IPS-NIHi7 (cell line): ENCODE data around the gene SLC44A1.

ENCODE experiments used
- DNase-seq: peaks from one replicate; pipeline ENCODE4 v3.0.0; 2012; ENCODE audit warnings: mixed read lengths; ENCODE audit errors: extremely low spot score

SLC44A1 gene

DNA sequence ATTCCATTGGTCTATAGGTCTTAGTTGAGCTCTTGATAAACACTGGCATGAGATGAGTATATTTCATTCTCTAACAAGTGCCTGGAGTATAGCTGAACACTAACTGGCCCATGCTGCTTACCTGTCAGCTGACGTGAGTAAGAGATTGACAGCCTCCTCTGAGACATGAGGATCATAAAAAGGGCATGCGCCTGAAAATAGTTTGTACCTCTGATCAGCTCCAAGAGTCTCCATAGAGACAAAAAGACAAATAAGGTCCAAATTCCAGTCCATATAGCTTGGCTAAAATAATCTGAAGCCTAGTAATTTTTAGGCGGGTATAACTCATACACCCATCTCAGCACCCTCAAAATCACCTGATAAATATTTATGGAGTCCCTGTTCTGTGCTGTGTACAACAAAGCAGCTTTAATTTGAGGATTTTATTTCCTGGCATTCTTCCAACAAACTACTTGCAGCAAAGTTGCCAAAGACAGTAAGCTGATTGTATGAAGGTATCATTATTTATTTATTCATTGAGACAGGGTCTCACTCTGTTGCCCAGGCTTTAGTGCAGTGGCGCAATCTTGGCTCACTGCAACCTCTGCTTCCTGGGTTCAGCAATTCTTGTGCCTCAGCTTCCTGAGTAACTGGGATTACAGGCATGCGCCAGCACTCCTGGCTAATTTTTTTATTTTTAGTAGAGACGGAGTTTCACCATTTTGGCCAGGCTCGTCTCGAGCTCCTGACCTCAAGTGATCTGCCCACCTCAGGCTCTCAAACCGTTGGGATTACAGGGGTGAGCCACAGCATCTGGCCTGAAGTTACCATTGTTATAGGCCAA, 187.2 kb downstream of the SLC44A1 start:
- no peak for DNase-seq

DNA sequence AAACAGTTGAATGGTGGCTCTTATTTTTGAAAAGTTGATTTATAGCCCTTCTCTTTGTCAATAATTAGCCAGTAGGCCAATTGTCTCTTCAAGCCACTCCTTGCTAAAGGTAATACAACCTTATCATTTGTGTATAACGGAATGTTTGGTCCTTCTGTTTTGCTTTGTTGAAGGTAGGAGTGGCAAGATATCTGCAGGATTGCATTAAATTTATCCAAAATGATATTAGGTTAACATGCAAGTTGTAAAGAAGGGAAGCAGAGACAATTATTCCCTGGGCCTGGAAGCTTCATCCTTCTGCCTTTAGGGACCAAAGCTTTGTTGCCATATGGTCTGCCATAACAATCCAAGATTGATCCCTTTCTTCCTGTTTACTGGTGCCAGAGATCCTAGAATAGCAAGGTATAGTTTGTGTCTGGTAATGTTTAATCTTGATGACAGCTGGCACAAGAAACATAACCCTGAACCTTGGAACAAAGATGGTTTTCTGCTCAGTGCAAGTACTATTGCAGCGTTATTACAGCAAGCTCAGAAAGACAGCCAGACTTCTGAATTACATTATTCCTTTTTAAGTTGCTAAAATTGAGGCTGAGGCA, 187.9 kb downstream of the SLC44A1 start:
- no peak for DNase-seq

DNA sequence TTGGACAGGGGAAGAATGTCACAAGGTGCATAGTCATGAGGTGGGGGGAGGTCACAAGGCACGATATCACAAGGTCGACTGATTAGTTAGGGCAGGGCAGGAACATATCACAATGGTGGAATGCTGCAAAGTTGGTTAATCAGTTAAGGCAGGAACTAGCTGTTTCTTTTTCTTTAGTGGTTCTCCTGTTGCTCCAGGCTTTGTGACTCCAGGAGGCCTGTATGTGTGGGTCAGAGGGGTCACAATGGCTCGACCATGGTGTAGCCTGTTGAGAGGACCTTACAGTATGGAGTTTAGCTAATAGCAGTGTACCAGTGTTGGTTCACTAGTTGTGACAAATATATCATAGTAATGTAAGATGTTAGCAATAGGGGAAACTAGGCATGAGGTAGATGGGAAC, 191.0 kb downstream of the SLC44A1 start:
- no peak for DNase-seq

DNA sequence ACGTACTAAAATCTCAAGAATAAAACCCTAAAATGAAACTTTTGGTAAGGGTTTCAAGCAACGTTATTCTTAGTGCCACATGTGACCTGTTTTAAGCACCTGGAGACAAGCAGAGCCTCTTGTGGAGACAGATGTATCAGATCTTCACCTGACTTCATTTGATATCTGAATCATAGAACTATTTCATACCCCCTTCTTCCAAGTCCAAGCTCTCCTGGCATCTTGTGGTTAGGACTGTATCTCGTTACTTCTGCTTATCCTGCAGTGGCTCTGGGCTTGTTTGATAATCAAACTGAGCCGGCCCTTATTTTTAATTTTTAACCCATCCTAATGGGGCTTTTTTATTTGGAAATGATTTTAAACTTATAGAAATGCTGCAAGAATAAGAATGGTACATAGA, 192.3 kb downstream of the SLC44A1 start:
- no peak for DNase-seq

DNA sequence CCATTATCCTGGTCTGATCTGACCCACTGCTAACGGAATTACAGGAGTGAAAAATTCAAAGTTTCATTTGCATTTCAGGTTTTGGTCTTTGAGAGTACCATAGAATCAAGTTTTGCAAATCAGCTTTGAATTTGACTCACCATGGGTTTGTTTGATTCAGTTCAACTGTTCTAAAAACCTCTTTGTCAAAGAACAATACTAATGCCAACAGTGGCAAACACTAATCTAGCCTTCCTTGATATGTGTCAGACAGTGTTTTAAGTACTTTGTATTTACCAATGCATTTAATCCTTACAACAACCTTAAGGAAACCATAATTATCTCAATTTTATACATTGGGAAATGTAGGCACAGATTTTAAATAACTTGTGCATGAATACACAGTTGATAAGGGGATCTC, 193.3 kb downstream of the SLC44A1 start:
- no peak for DNase-seq

DNA sequence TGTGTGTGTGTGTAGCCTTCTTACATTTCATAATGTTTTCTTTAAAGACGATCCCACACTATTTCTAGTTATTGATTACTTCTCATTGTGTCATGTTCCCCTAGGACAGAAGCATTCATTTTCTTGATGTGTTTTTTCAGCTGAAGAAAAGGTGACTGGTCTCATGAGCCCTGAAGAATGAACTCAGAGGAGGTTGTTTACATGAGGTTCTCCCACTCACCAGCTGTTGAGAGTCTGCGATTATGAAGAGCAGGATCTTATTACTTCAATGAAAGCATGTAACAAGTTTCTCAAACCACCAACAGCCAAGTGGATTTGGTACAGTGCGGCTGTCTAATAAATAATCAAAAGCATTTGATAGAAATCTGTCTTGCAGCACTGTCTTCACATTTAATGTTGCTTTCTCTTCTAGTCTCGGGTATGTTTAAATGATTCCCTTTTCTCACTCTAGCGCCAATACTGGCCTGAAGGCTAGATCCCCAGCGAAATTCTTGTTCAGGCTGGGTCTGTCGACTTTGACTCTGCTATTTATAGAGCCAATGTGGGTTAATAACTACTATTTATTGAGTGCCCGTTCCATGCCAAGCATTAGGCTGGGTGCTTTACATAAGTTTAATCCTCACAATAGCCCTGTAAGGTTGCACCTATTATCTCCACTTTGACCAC, 193.8 kb downstream of the SLC44A1 start:
- DNase-seq, result no peak

DNA sequence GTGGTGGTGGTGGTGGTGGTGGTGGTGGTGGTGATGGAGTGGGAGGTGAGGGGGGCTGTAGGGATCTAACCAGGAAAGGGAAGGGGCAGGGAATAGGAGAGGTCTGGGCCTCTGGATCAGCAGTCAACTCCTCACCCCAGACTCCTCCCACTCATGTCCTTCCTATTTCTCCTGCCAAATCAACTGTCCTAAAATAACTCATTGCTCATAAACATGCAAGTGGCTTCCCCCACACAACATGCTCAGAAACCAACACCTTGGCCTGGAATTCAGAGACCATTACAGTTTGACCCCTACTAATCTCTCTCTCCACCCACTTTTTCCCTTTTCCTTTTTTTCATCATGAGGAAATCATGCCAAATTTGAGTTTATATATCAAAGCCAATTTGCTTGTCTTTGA, 195.0 kb downstream of the SLC44A1 start:
- no peak for DNase-seq

DNA sequence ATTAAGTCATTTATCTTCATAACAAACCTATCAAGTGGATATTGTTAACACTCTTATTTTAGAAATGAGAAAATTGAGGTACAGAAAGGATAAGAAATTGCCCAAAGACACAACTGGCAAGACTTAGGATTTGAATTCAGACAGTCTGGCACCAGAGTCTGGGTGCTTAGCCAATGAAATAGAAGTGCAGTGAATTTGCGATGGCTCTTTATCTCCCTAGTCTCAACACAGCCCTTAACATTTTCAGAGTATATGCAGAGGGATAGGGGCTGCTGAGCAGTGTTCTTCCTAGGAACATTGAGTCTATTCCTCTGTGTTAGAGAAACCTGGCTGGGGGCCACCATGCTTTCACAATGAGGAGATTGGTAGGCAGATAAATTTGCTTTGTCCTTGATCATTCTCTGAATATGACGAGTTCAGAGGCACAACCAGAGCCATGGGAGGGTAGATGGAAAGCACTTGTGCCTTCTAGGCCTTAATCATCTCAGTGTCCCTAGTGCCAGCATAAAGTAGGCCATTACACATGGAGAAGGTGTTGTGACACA, 197.2 kb downstream of the SLC44A1 start:
- DNase-seq, result no peak

DNA sequence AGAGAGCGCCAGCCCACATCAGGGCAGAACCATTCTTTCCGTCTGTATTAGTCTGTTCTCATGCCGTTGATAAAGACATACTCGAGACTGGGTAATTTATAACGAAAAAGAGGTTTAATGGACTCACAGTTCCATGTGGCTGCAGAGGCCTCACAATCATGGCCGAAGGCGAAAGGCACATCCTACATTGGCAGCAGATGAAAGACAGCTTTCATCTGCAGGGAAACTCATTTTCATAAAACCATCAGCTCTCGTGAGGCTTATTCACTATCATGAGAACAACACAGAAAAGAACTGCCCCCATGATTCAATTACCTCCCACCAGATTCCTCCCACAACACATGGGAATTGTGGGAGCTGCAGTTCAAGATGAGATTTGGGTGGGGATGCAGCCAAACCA, 198.7 kb downstream of the SLC44A1 start:
- no peak for DNase-seq

DNA sequence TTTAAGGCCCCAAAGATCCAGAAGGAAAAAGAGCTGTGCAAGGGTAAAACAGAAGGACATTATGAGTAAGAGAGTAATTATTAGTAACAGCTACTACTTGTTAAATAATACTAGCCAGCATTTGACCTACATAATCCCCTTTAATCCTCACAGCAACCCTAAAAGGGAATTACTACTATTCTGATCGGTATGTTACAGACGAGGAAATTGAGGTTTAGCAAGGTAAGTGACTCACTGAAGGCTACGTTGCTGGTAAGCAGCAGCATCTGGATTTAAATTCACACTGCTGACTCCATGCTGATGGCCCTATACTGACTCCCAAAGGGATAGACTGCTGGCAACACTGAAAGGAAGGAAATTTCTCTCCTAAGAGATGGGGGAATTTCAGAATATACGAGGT, 199.7 kb downstream of the SLC44A1 start:
- DNase-seq, result no peak

DNA sequence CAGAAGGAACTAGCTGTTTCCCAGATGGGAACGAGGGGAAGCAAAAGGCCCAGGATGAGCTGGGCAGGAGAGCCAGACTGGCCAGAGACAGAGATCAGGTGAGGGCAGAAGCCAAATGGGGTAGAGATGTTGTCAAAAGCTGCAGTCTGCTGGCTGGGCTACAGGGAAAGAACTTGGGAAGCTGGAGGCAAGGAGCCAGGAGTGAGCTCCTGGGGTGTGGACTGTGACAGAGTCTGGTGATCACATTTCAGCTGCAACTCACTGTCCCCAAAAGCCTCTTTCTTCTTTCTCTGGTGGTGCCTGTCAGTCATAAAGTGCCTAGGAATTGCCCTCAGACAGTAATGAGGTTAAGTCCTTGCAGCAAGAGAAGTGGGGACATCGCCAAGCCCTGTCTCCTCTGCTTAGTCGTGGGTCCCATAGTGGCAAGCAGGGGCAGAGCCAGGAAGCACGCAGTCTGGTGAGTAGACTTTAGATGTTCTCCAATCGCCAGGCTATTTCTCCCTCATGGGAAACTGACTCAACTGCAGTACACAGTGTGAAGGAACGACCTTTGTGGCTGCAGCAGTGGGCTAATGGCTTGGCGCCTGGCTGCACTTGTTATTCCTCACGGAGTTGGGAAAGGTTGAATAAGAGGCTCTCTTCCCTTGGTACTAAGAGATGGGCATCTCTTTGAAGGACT, 200.9 kb downstream of the SLC44A1 start:
- no peak for DNase-seq

DNA sequence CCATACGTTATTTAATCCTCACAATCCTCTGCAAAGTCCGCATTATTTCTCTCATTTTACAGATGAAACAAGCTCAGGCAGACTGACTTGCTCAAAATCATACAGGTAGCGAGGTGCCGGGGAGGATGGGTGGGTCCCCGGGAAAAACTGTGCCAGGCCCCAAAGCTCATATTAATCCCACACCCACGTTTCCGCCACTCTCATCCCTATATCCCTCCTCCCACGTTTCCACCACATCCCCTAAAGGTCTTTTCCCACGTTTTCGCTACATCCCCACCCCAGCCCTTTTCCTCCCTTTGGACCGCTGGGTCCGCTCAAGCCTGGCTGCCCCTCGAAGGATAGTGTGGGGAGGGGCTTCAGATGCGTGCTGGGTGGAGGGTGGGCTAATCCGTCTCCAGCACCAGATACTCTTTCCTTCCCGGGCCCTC, 202.9 kb downstream of the SLC44A1 start:
- no peak for DNase-seq

DNA sequence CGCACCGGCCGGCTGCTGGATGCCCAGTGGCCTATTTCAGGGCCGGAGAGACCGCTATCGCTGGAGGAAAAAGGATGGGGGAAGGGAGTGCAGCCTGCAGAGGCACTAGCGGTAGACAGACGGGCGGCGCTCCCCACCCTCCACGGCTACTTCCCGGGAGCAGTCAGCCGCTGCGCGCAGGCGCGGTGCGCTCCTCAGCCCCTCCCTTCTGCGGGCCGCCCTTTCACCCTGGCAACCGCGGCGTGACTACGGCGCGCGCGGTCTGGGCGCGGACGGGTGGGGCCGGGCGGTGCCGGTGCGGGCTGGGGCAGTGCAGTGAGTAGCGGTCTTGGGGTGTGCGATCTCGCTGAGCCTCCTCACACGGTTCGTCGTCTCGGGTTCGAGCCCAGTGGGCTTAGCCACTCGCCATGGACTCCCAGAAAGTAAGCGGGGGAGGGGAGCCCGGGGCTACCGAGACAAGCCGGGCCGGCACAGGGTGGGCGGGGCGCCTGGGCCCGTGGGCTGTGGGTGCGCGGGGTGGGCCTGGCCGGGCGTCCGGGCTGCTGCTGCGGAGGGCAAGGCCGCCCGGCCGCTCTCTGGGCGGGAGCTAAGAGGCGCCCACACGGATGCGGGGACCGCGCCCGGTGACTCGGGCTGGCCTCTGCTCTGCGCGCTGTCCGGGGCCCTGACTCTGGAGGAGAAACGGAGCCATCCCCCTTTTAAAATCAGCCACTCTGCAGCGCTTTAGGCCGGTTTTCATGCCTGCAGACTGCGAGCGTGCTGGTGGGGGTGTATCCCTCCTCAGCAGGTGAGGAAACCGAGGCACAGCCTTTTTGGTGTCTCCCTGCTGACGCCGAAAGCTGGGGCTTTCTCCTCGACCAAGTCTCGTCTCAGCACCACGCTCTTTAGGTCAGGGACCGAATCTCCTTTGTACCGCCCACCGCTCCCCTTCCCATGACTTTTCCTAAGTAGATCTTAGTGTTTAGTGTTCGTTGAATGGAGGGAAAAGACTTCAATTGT, 203.7 kb downstream of the SLC44A1 start, which contains the start of gene FSD1L:
Gene FSD1L, plus strand, starts transcription at position 221 of the 999 bp plus-strand sequence. Its CDS starts 187 bp downstream, at position 408.
- DNase-seq, result peak; percentile 95

DNA sequence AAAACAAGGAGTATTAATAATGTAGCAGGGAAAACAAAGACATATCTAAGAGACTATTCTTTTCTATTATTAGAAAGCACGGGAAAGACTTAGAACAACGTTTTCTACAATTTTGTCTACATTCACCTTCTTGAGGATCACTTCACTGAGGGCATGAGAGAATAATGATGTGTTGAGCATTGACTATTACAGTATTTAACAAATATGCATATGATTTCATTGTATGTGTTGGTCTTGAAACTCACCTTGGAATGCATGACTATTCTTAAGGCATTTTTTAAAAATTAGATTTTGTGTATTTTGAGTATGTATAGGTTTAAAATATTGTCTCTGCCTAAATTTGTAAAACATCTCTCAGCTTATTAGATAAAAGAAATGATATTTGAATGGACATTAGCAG, 204.6 kb downstream of the SLC44A1 start:
- DNase-seq, result no peak

DNA sequence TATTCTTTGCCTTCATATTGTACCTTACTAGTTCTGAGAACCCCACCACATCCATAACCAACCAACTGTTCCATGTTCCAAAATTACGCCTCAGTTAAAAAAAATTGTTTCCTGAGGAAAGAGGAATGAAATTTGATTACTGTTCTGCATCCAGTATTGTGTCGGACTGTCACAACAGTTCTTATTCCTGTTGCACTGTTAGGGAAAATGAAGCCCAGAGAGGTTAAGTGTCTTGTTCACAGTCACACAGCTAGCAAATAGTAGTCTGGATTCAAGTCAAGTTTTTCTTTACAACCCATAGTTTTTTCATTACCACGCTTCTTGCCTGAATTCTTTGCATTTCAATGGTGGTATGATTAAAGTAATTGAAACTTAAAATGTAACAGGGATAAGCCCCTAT, 207.7 kb downstream of the SLC44A1 start:
- DNase-seq, result no peak

DNA sequence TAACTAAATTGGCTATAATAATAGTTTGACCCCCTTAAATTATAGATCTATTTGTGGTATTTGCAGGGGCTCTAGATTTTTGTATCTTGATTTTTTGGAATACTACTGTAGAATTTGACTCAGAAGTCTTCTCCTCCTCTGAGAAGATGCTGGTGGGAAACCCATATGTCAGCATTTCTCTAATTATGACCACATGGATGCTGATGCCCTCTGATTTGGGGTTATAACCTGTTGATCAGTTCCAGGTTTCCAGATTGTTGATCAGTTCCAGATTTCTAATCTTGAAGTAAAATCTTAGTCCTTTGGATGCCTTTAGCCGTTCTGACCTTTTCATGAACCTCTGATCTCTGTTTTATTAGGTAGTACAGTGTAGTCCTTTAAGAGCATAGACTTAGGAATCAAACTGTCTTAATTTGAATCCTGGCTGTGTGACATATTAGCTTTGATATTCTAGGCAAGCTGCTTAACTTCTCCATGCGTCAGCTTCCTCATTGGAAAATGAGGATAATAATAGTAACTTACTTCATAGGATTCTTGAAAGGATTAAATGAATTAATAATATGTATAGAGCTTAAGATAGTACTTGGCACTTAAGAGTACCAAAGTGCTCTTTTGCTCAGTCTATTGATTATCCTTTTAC, 211.5 kb downstream of the SLC44A1 start:
- DNase-seq, result no peak

DNA sequence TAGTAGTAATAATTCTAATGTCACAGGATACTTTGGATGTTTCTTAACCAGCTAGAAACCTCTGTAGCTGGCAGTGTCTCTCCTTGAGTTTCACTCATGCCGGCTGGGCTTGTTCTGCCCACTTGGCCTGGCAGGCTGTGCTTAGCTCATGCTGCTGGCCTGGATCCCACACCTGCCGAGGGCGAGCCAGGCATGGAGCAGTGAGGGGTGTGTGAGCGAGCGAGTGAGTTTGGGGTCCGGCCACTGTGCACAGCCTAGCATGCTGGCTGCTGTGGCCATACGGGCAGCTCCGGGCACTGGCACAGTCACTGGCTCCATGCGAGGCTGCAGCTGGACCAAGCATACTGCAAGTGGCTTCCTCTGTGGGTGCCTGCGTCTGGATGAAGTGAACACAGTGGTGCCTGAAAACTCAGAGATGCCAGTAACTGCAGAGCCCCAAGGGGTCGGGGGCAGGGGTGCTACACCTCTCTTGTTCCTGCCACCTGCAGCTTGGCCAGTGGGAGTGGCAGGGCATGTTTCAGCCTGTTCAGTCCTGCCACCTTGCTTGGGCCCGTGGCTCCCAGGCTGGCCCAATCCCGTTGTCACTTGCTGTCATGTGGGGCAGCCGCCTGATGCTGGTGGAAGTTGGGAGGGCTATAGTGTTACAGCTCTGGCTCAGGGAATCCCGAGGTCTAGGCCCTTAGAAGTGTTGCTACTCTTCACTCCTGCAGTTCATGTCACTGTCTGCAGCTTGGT, 213.3 kb downstream of the SLC44A1 start:
- DNase-seq, result no peak

DNA sequence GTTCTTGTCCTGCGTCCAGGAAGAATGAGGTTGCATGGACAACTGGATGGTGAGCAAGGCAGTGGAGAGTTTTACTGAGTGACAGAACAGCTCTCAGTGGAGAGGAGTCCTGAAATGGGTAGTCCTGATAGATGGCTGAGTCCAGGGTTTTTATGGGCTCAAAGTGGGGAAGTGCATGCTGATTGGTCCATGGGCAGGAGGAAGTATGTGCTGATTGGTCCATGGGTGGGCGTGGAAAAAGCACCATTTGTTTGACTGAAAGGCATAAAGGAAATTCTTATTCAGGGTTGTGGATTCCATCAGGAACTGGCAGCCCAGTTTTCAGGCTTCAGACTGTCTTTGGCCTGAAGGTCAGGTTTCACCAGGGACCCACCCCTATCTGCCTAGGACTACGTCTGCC, 214.0 kb downstream of the SLC44A1 start:
- no peak for DNase-seq

DNA sequence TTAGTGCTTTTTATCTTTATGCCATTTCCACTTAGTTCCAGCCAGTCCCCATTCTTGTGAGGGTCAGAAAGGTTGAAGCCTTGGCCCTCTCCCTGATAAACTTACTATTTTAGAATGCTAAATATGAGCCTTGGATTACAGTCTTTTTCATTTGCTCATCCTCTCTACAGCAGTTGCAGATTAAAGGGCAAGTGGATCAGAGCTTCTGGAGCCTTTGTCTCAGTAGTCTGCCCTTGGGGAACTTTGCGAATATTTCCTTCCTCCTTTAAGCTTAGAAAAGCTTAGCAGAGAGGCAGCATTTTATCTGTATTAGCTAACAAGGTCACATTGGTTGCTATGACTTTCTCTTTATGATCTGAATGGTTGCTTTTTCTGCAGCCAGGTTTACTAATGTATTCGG, 214.9 kb downstream of the SLC44A1 start:
- DNase-seq, result no peak
